MM.1S (cell line): ENCODE results near the gene BHMT.

Source experiments
- EZH2phosphoT487 ChIP-seq: fragments of 300-600 bp; sonication (generic); IDR thresholded peaks from 2 replicates; pipeline ENCODE4 v1.6.1; 2018; ENCODE audit warnings: antibody characterized with exemption, low read length
- TF ChIP-seq, protein P1 (sequence below): fragments of 300-600 bp; sonication (generic); IDR thresholded peaks from 2 replicates; pipeline ENCODE4 v1.5.1; 2016; ENCODE audit warnings: antibody characterized with exemption, low read length, mixed read lengths

DNA sequence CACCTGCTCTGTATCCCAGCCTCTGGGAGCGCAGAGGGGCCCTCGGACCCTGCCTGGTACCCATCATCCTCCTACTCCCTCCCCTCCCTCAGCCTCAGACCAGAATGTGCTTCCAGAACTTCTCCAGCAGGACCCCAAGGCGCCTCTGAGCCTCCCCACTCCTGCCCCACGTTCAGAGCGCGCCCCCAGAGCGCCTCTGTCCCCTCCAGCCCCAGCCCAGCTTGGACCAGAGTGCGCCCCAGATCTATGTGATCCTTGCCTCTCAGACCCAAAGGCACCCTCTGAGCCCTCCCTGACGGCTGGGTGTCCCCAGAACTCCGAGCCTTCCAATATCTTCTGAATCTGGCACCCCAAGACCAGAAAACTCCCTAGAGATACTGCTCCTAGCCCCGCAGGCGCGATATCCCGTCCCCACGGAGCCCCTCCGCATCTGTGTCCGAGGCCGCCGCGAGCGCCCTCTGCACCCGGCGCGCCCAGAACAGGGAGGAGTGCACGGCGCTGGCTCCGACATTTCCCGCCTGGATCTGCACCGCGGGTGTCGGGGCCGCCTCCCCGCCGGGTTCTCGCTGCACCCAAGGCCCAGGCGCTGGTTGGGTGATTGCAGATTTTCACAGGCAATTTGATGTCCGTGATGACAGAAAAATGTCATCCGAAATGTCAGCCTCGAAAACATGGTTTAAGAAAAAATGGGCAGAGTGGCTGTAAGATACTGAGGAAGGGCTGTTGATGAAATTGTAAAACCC lies 522 bp downstream of the BHMT start:
- TF ChIP-seq, protein P1, sequence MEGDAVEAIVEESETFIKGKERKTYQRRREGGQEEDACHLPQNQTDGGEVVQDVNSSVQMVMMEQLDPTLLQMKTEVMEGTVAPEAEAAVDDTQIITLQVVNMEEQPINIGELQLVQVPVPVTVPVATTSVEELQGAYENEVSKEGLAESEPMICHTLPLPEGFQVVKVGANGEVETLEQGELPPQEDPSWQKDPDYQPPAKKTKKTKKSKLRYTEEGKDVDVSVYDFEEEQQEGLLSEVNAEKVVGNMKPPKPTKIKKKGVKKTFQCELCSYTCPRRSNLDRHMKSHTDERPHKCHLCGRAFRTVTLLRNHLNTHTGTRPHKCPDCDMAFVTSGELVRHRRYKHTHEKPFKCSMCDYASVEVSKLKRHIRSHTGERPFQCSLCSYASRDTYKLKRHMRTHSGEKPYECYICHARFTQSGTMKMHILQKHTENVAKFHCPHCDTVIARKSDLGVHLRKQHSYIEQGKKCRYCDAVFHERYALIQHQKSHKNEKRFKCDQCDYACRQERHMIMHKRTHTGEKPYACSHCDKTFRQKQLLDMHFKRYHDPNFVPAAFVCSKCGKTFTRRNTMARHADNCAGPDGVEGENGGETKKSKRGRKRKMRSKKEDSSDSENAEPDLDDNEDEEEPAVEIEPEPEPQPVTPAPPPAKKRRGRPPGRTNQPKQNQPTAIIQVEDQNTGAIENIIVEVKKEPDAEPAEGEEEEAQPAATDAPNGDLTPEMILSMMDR: no peak
- no peak for TF ChIP-seq EZH2phosphoT487
